K562 (cell line): ENCODE results near the gene FBXO9. TPM values are rescaled to one million over a fixed set of nuclear protein-coding genes. Genes with fewer than 3 reads are reported as not detected.

Experiments
- ATAC-seq: fragments of 200-7000 bp; cut with Tn5 transposase; 3 replicates; pipeline ENCODE4 v1.9.1; 2020; ENCODE audit warnings: moderate library complexity
- BruUV-seq: library from RNA; stranded (reverse); fragments of 400-500 nt; replicated peaks from 2 replicates; lab custom pipeline; 2021; lab: Mats Ljungman, UMichigan
- CTCF ChIA-PET: fragments of 300-600 bp; formaldehyde crosslinking; extraction: SDS; loops from one replicate; lab custom pipeline; 2021; ENCODE audit warnings: low intra/inter-chr PET ratio; lab: Yijun Ruan, JAX
- POLR2A ChIA-PET: fragments of 300-600, 350-650 bp; sonication (Branson Sonifier 250); formaldehyde crosslinking; extraction: SDS; loops from one replicate; lab custom pipeline; 2021; ENCODE audit warnings: antibody characterized with exemption, inconsistent platforms; lab: Yijun Ruan, JAX
- DNase-seq, 4 experiments: peaks; one replicate each; pipeline versions ENCODE4 v3.0.0 to v3.0.0-alpha.2; 2011 to 2018; ENCODE audit warnings: low spot score in 3 of 4, mixed read lengths in 3 of 4; ENCODE audit errors: extremely low read depth in 1 of 4
- FAIRE-seq: peaks from 2 replicates; lab custom pipeline; 2011; peaks lifted over from hg19 to GRCh38; lab: Jason Lieb, UNC
- H2AFZ ChIP-seq: 2 replicates; pipeline ENCODE4 v1.6.0; 2011; ENCODE audit warnings: low read depth, low read length, control low read depth, inconsistent platforms
- H3K27ac ChIP-seq: fragments of 200-600 bp; 3 replicates; pipeline ENCODE4 v1.8.0; 2011; ENCODE audit warnings: low read depth, mild to moderate bottlenecking, control low read depth, inconsistent platforms, low read length, moderate library complexity, mixed read lengths; ENCODE audit errors: extremely low read depth
- H3K27me3 ChIP-seq, 2 experiments: fragments of 300-600 bp in 1 of 2; 2 replicates in 1 of 2; 3 replicates in 1 of 2; pipeline versions ENCODE4 v1.6.0 to v1.8.0; 2011; ENCODE audit warnings: inconsistent platforms in 2 of 2, low read length in 2 of 2, mild to moderate bottlenecking in 1 of 2, mixed read lengths in 1 of 2, moderate library complexity in 1 of 2; ENCODE audit not compliant: control insufficient read depth in 2 of 2, insufficient read depth in 2 of 2
- H3K36me3 ChIP-seq: fragments of 300-600 bp; 3 replicates; pipeline ENCODE4 v1.8.0; 2011; ENCODE audit warnings: mild to moderate bottlenecking, low read length, inconsistent platforms; ENCODE audit not compliant: control insufficient read depth, insufficient read depth
- H3K4me1 ChIP-seq, 2 experiments: fragments of 200-600 bp in 1 of 2; replicated peaks in 1 of 2; 2 replicates in 1 of 2; 3 replicates in 1 of 2; pipeline versions ENCODE4 v1.5.1 to v1.8.0; 2011; ENCODE audit warnings: inconsistent platforms in 2 of 2, low read length in 2 of 2, mild to moderate bottlenecking in 1 of 2, mixed read lengths in 1 of 2, moderate library complexity in 1 of 2; ENCODE audit not compliant: control insufficient read depth in 2 of 2, insufficient read depth in 2 of 2
- H3K4me2 ChIP-seq: 2 replicates; pipeline ENCODE4 v1.6.1; 2011; ENCODE audit warnings: low read length, control low read depth, inconsistent platforms, mixed read lengths; ENCODE audit not compliant: insufficient read depth
- H3K4me3 ChIP-seq: fragments of 200-600 bp; sonication (generic), shearing (Covaris generic); 2 replicates; pipeline ENCODE4 v1.5.1; 2016; ENCODE audit warnings: control low read depth, inconsistent platforms
- H3K79me2 ChIP-seq: fragments of 200-600 bp; 3 replicates; pipeline ENCODE4 v1.8.0; 2011; ENCODE audit warnings: low read length, inconsistent platforms; ENCODE audit not compliant: control insufficient read depth, insufficient read depth
- H3K9ac ChIP-seq, 2 experiments: 2 replicates each; pipeline versions ENCODE4 v1.6.0 to v1.6.1; 2011; ENCODE audit warnings: low read depth in 2 of 2, low read length in 2 of 2, control low read depth in 1 of 2, inconsistent platforms in 1 of 2, mild to moderate bottlenecking in 1 of 2, mixed read lengths in 1 of 2; ENCODE audit not compliant: insufficient read depth in 1 of 2
- H3K9me1 ChIP-seq: one replicate; pipeline ENCODE4 v1.6.0; 2011; ENCODE audit warnings: inconsistent platforms, mild to moderate bottlenecking, low read length, moderate library complexity; ENCODE audit not compliant: control insufficient read depth, insufficient read depth
- H3K9me3 ChIP-seq: replicated peaks from 2 replicates; pipeline ENCODE4 v1.5.1; 2011; ENCODE audit warnings: low read depth, low read length, inconsistent platforms; ENCODE audit not compliant: control insufficient read depth, insufficient read depth
- H4K20me1 ChIP-seq: replicated peaks from 2 replicates; pipeline ENCODE4 v1.6.1; 2011; ENCODE audit warnings: low read length, inconsistent platforms, mixed read lengths; ENCODE audit not compliant: control insufficient read depth, insufficient read depth
- LEF1 ChIP-seq: fragments of 450-650 bp; IDR thresholded peaks from 2 replicates; pipeline ENCODE4 v1.6.1; 2016; ENCODE audit warnings: mild to moderate bottlenecking
- ZBTB9 ChIP-seq: fragments of 450-650 bp; formaldehyde crosslinking; IDR thresholded peaks from 2 replicates; pipeline ENCODE4 v1.4.0; 2020; ENCODE audit warnings: mild to moderate bottlenecking, moderate library complexity
- WGBS: fragments of 100-300 bp; shearing (Covaris generic); methylation state at CpG from one replicate; pipeline ENCODE4 v1.1.6; 2016; ENCODE audit warnings: low coverage, mixed read lengths; ENCODE audit not compliant: insufficient coverage; ENCODE audit errors: missing lambda C conversion rate; 5-methylcytosine and 5-hydroxymethylcytosine counted together
- in situ Hi-C: fragments of 300-500 bp; cut with MboI; formaldehyde crosslinking; loops from 4 replicates; pipeline ENCODE4 v1.15.0; 2018; ENCODE audit warnings: inconsistent platforms, mixed read lengths
- intact Hi-C: fragments of 100-400 bp; cut with micrococcal nuclease; formaldehyde crosslinking; loops from 2 replicates; pipeline ENCODE4 v1.14.2; 2022
- polyA plus RNA-seq, 8 experiments: library from polyadenylated mRNA; depleted of rRNA in 4 of 8; stranded (reverse) in 5 of 8; unstranded in 3 of 8; fragments of >200 nt; fragmentation: Nextera tagmentation in 2 of 8; fragmentation: Illumina TruSeq in 1 of 8; extraction: Ambion mirVana in 2 of 8; extraction: Trizol in 1 of 8; gene quantifications; 2 replicates each; pipeline versions ENCODE4 v1.2.1 to v1.2.3, GENCODE V29; 2011 to 2014; ENCODE audit warnings: inconsistent platforms in 1 of 8, missing spikeins in 1 of 8
- total RNA-seq, 7 experiments: library from RNA; depleted of rRNA in 6 of 7; stranded (reverse); fragments of >200 nt in 6 of 7; fragmentation: Illumina TruSeq in 2 of 7; extraction: Trizol in 2 of 7; gene quantifications; 2 replicates each; pipeline versions ENCODE4 v1.2.1 to v1.2.3, GENCODE V29; 2011 to 2021; ENCODE audit warnings: low replicate concordance in 1 of 7
- TF ChIP-seq, protein P1 (sequence below): IDR thresholded peaks from 2 replicates; pipeline ENCODE4 v1.6.1; 2016; ENCODE audit warnings: missing genetic modification characterization, missing compliant biosample characterization

The FBXO9 gene
- total and polyA plus RNA-seq, 9 of the 15 experiments (the other 6 are each of a cell fraction or from before 2014, with no cell fraction given): 10.1 to 85.3 (median 51.4) TPM

GRCh38 chr6:53144802-53145201, 79.6 kb downstream of the FBXO9 start:
- H3K9me3 ChIP-seq: peaks cover 1% of the 10 kb centered on the region; the same call in 1 of the 2 replicates
- no peak overlapping the region for H2AFZ ChIP-seq
- no peak overlapping the region for H3K27ac ChIP-seq
- ChIA-PET CTCF (no interaction called here), POLR2A (no interaction called here)
- in situ Hi-C loops: no loop called here
- H3K9ac ChIP-seq: no peak overlapping the region
- H3K27me3 ChIP-seq: peaks cover 9 to 11% of the 10 kb centered on the region in 2 experiments; a peak in 3 of 5 replicates
- WGBS: 0% methylated on average over 2 of the region's 2 CpGs
- intact Hi-C loops: no loop called here
- no peak for ATAC-seq
- H3K4me3 ChIP-seq: no peak overlapping the region
- H3K79me2 ChIP-seq: no peaks in the 10 kb centered on the region
- no peak for FAIRE-seq
- no peak overlapping the region for H3K4me2 ChIP-seq
- BruUV-seq: no TSS peak
- H3K4me1 ChIP-seq: no peaks in the 10 kb centered on the region
- H3K36me3 ChIP-seq: no peaks in the 10 kb centered on the region
- no peak for DNase-seq
- H3K9me1 ChIP-seq: no peaks in the 10 kb centered on the region
- TF ChIP-seq, protein P1, sequence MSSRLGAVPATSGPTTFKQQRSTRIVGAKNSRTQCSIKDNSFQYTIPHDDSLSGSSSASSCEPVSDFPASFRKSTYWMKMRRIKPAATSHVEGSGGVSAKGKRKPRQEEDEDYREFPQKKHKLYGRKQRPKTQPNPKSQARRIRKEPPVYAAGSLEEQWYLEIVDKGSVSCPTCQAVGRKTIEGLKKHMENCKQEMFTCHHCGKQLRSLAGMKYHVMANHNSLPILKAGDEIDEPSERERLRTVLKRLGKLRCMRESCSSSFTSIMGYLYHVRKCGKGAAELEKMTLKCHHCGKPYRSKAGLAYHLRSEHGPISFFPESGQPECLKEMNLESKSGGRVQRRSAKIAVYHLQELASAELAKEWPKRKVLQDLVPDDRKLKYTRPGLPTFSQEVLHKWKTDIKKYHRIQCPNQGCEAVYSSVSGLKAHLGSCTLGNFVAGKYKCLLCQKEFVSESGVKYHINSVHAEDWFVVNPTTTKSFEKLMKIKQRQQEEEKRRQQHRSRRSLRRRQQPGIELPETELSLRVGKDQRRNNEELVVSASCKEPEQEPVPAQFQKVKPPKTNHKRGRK (tag): peak; percentile 75
- TF ChIP-seq ZBTB9 (CRISPR knock-in tag) (no peak), LEF1 (no peak)
- TF ChIP-seq, all 486 proteins: peak for 1
- no peaks in the 10 kb centered on the region for H4K20me1 ChIP-seq
